Stimulated activated CD4-positive, alpha-beta T cell treated with anti-CD3 and anti-CD28 coated beads, TNF-alpha, amount 100 ng/mL, for 24 hours (primary cell): ENCODE measurements around the gene TAF6.

Experiments
- DNase-seq, 3 experiments: peaks; one replicate each; pipeline ENCODE4 v3.0.0-alpha.2; 2020; ENCODE audit warnings: low read depth in 3 of 3

TAF6 gene

DNA sequence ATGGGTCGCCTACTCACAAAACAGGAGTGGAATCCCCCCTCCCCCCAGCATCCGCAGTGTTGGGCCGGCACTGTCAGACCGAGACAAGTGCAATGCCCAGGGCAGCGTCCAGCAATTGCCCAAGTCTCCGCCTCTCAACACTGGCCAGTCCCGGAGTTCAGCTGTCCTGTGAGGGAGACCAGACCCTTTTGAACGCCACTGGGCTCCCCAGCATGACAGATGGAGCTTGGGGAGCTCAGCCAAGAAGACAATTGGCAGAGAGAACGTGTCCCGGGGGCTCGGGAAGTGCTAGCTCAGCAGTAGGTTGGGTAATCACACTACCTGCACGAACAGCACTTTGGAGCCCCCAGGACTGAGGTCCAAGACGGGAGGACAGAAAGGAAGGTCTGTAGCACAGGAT is 25.7 kb downstream of the TAF6 start:
- DNase-seq = no peak

GRCh38 chr7:100093054-100093453 is 26.1 kb downstream of the TAF6 start:
- DNase-seq = no peak

- DNase-seq = no peak
These were observed 27.6 kb downstream of the TAF6 start for GRCh38 chr7:100091411-100092181.

DNA sequence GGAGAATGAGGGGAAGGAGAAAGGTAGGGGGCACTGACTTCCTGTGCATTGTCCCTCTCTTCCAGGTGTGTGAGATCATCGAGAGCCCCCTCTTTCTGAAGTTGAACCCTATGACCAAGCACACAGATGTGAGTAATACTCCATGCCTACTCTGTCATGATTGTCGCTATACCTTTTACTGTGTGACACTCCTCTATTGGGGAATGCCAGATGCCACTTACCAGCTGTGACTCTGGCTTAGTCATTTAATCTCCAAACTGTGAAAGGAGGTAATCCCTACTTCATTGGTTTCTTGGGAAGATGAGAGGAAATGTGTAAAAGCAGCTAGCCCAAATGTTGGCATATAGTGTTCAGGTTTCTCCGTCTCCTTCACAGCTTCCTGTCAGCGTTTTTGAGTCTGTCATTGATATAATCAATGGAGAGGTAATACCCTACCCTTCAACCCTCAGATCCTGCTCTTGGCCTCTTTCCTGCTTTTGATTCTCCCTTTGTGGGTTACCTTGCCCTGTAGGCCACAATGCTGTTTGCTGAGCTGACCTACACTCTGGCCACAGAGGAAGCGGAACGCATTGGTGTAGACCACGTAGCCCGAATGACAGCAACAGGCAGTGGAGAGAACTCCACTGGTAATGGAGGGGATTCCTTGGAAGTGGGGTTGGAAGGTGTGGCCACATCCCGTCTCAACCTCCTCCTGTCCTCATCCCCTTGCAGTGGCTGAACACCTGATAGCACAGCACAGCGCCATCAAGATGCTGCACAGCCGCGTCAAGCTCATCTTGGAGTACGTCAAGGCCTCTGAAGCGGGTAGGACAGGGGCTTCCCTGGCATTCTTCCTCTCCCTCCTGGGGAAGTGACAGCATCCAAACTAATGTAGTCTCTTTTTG is 28.4 kb downstream of the TAF6 start:
- DNase-seq = no peak

- no peak for DNase-seq
These were observed 29.5 kb downstream of the TAF6 start for GRCh38 chr7:100089458-100090196.

- peak; percentile 78 to 87 (median 82) for DNase-seq
These were observed 30.3 kb downstream of the TAF6 start, which contains the start of gene COPS6 for GRCh38 chr7:100088621-100089457. TSS of gene COPS6 (plus strand) at chr7:100088969. CDS start at chr7:100088991, 22 bp downstream.

DNA sequence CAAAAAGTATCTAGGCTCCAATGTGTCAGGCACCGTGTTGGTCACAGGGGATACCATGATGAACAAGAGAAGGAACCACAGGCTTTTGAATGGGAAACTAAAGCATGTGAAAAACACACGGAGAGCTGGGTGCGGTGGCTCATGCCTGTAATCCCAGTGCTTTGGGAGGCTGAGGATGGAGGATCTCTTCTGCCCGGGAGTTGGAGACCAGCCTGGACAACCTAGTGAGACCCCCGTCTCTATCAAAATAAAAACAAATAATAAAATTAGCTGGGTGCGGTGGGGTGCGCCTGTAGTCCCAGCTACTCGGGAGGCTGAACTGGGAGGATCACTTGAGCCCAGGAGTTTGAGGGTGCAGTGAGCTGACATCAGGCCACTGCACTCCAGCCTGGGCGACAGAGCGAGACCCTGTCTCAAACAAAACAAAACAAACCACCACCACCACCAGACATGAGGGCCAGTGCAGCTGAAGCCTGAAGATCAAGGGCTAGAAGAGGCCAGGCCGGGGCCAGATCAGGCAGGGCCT is 31.0 kb downstream of the TAF6 start:
- DNase-seq = no peak

GRCh38 chr7:100087055-100087750 is 32.0 kb downstream of the TAF6 start:
- DNase-seq = no peak

GRCh38 chr7:100085515-100085914 is 33.6 kb downstream of the TAF6 start:
- DNase-seq = no peak

GRCh38 chr7:100082978-100083377 is 36.2 kb downstream of the TAF6 start:
- DNase-seq = no peak

DNA sequence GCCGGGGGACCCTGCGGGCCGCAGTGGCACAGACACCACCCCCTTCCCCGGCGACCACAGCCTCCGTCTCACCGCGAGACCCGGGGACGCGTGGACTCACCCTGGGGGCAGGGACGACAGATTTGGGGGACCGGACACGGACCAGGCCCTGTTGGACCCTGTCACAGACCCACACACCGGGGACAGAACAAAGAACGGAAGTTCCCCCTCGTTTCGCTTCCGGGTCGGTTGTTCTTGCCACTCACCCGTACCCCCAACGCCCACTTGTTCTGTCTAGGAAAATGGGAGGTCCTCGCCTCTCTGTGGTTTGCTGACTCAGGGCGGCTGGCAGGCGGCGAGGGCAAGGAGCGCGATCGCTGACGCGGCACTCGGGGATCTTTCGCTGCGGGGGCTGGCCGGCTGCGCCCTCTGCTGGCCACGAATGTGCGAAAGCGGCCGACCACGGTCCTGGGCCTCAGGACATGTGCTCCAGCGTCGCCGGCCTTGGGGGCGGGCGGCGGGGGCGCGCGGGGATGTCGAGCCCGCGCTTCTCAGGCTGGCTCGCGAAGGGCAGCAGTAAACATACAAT is 37.5 kb downstream of the TAF6 start, which contains the start of gene ZNF3:
Gene ZNF3 (minus strand): TSS at position 189 of the 568 bp plus-strand sequence. CDS start 4,366 bp downstream, outside the sequence.
- peak; percentile 91 to 97 (median 97) for DNase-seq

- no peak for DNase-seq
These were observed 38.1 kb downstream of the TAF6 start for GRCh38 chr7:100080907-100081534.

DNA sequence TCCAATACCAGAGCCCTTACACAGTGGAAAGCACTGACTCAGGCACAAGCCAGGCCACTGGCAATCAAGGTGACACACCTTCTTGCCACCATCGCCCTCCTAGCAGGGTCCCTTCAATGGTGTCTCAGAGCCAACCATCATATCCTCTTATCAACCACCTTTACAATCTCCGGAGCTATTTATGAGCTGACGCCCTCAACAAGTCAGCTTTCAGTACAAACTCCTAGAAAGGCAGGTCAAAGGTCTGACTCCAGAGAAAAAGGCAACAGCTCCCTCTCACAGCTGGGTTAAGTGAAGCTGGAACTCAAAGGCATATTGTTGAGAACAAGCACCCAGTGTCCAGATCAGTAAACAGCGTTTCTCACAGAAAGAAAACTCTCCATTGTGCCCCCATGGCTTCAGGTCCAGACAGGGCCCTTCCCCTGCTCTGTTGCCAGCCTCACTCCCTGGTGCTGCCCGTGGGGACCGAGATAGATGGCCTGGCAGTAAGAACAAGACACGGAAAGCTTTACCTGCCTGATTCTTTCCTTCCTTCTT is 40.1 kb downstream of the TAF6 start:
- no peak for DNase-seq

- no peak for DNase-seq
These were observed 42.0 kb downstream of the TAF6 start for GRCh38 chr7:100077205-100077604.

- no peak for DNase-seq
These were observed 43.7 kb downstream of the TAF6 start for GRCh38 chr7:100075418-100075817.

GRCh38 chr7:100074841-100075240 is 44.3 kb downstream of the TAF6 start:
- DNase-seq = no peak

DNA sequence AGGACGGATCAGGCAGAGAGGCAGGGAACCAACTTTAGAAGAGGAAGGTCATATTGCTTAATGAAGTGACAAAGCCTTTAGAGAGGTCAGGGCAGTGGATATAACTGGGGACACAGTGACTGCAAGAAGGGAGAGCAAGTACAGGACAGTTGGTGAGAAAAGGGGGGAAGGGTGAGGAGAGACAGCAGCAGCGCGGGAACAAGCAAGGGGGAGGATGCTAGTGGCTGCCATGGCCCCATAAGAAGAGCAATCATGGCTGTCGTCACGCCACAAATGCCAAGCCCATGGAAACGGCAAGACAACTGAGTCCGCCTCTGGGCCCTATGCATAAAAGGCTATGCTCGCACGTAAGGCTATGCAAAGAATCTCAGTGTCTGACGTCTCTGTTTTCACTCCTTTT is 46.7 kb downstream of the TAF6 start:
- no peak for DNase-seq

DNA sequence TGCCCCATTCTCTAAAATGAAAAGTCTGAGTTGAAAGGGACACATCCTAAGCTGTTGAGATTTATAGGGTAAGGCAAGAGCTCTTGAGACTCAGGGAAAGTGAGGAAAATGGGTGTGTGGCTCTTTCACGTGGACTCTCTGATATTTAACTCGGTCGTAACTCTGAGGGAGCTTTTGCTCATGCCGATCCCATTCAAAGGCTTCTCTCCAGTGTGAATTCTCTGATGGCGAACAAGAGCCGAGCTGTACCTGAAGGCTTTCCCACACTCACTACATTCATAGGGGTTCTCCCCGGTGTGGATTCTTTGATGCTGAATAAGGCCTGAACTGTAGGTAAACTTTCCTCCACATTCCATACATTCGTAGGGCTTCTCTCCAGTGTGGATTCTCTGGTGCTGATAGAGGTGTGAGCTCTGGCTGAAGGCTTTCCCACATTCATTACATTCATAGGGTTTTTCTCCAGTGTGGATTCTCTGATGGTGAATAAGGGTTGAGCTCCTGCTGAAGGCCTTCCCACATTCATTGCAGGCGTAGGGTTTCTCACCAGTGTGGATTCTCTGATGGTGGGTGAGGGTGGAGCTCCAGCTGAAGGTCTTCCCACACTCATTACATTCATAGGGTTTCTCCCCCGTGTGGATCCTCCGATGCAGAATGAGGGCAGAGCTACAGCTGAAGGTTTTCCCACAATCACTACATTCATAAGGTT is 48.0 kb downstream of the TAF6 start:
- no peak for DNase-seq
